WERI-Rb-1 (cell line): ENCODE measurements around the gene SHCBP1L.
A peak's percentile ranks its signal among the peaks of the same experiment; 100 is the strongest.

Experiments used
- DNase-seq: peaks from one replicate; pipeline ENCODE4 v3.0.0-alpha.2; 2020
- H3K27ac ChIP-seq: fragments of 250-450 bp; sonication (Bioruptor Pico); 2 replicates; pipeline ENCODE4 v1.5.1; 2020; ENCODE audit warnings: mild to moderate bottlenecking, moderate library complexity
- H3K27me3 ChIP-seq: fragments of 250-450 bp; sonication (Bioruptor Pico); 2 replicates; pipeline ENCODE4 v1.5.1; 2021; ENCODE audit warnings: mild to moderate bottlenecking, low read depth, moderate library complexity; ENCODE audit not compliant: insufficient read depth, severe bottlenecking
- H3K36me3 ChIP-seq: fragments of 250-450 bp; sonication (Bioruptor Pico); 2 replicates; pipeline ENCODE4 v1.5.1; 2020; ENCODE audit warnings: mild to moderate bottlenecking, moderate library complexity
- H3K4me3 ChIP-seq: 2 replicates; pipeline ENCODE4 v1.5.1; 2011; ENCODE audit warnings: low read depth, mild to moderate bottlenecking, control low read depth, low read length
- H3K9me3 ChIP-seq: fragments of 250-450 bp; sonication (Bioruptor Pico); 2 replicates; pipeline ENCODE4 v1.5.1; 2021; ENCODE audit warnings: mild to moderate bottlenecking, moderate library complexity; ENCODE audit not compliant: severe bottlenecking
- TF ChIP-seq, protein P1 (sequence below): IDR thresholded peaks from 2 replicates; pipeline ENCODE4 v1.5.1; 2011; ENCODE audit warnings: low read depth, mild to moderate bottlenecking, control low read depth, inconsistent platforms, low read length

The SHCBP1L gene

DNA sequence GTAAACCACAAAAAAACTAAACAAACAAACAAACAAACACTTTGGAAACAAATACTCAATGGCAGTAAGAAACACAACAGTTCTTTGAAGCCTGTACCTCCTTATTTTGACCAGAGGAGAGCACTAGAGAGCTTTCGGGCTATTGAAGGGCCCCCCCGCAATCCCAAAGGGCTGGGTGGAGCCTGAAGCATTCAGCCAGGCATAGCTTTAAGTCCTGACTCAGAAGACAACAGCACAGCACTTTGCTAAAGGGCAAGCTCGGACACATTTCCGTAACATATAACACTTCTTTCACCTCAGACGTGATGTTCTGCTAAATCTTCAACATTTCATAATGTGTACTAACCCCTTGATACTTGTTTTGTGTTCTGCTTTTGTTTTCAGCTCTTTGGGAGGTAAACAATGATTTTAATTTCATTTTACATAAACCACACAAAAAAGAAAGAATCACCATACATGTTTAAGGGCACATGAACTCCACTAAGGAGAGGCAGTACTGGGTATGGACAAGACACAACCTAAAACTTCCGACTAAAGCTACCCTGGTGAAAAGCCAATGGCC lies 9.7 kb upstream of the SHCBP1L start:
- no peaks in the 10 kb centered on the region for H3K9me3 ChIP-seq
- TF ChIP-seq, protein P1, sequence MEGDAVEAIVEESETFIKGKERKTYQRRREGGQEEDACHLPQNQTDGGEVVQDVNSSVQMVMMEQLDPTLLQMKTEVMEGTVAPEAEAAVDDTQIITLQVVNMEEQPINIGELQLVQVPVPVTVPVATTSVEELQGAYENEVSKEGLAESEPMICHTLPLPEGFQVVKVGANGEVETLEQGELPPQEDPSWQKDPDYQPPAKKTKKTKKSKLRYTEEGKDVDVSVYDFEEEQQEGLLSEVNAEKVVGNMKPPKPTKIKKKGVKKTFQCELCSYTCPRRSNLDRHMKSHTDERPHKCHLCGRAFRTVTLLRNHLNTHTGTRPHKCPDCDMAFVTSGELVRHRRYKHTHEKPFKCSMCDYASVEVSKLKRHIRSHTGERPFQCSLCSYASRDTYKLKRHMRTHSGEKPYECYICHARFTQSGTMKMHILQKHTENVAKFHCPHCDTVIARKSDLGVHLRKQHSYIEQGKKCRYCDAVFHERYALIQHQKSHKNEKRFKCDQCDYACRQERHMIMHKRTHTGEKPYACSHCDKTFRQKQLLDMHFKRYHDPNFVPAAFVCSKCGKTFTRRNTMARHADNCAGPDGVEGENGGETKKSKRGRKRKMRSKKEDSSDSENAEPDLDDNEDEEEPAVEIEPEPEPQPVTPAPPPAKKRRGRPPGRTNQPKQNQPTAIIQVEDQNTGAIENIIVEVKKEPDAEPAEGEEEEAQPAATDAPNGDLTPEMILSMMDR, result peak; percentile 57
- H3K36me3 ChIP-seq, result no peaks in the 10 kb centered on the region
- peak overlapping the region; percentile 3; the same call in 1 of the 2 replicates for H3K27ac ChIP-seq
- no peaks in the 10 kb centered on the region for H3K27me3 ChIP-seq
- DNase-seq, result peak; percentile 51
- H3K4me3 ChIP-seq, result peak overlapping the region; percentile 16; the same call in 1 of the 2 replicates

DNA sequence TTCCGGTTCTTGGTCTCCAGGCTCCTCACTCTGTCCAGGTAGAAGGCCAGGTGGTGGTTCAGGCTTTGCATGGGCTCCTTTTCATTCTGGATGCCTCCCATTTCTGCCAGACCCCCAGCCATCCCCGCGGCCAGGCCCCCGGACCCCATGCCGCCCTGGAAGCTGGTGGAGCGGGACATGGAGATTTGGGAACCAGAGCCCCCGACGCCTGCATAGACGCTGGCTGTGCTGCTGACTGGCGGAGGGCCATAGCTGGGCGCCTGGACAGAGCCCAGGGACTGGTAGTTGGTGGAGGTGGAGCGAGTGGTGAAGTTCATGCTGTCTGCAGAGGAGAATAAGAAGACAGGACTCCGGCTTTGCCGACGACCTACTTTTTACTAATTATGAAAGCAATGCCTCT lies 7.1 kb upstream of the SHCBP1L start:
- Histone ChIP-seq H3K9me3 (no peaks in the 10 kb centered on the region), H3K27me3 (no peaks in the 10 kb centered on the region), H3K36me3 (no peaks in the 10 kb centered on the region), H3K4me3 (no peak overlapping the region), H3K27ac (no peak overlapping the region)
- TF ChIP-seq, protein P1, result no peak
- DNase-seq, result no peak

DNA sequence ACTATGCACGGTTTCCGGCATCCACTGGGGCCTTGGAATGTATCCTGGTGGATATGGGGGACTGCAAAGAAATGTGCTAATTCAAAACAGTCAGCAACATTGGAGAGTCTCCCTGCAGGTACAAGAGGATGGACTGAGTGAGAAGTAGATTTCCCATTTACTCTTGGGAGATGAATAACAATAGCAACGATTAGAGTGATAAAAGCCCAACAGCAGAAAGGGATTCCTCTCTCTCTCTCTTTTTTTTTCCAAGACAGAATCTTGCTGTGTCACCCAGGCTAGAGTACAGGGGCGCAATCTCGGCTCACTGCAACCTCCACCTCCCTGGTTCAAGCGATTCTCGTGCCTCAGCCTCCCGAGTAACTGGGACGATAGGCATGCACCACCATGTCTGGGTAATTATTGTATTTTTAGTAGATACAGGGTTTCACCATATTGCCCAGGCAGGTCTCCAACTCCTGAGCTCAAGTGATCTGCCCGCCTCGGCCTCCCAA lies 5.0 kb upstream of the SHCBP1L start:
- Histone ChIP-seq H3K4me3 (no peak overlapping the region), H3K27ac (no peak overlapping the region), H3K9me3 (no peaks in the 10 kb centered on the region), H3K36me3 (no peaks in the 10 kb centered on the region), H3K27me3 (no peaks in the 10 kb centered on the region)
- TF ChIP-seq, protein P1, result no peak
- no peak for DNase-seq

DNA sequence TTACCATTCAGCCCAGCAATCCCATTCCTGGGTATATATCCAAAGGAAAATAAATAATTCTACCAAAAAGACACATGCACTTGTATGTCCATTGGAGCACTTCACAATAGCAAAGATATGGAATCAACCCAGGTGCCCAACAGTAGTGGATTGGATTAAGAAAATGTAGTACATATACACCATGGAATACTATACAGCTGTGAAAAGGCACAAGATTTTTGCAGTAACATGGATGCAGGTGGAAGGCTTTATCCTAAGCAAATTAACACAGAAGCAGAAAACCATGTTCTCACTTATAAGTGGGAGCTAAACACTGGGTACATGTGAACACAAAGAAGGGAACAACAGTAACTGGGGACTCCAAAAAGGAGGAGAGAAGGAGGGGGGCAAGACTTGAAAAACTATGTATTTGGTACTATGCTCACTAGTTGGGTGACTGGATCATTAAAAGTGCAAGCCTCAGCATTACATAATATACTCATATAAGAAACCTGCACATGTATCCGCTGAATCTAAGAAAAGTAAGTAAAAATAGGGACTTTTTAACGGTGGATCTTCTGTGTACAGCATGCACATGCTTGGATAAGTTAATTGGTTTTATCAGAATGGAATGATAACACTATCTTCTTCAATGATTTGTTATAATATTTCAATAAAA lies 3.9 kb upstream of the SHCBP1L start:
- Histone ChIP-seq H3K27ac (no peak overlapping the region), H3K9me3 (no peaks in the 10 kb centered on the region), H3K36me3 (no peaks in the 10 kb centered on the region), H3K4me3 (no peak overlapping the region), H3K27me3 (no peaks in the 10 kb centered on the region)
- TF ChIP-seq, protein P1, result no peak
- no peak for DNase-seq

DNA sequence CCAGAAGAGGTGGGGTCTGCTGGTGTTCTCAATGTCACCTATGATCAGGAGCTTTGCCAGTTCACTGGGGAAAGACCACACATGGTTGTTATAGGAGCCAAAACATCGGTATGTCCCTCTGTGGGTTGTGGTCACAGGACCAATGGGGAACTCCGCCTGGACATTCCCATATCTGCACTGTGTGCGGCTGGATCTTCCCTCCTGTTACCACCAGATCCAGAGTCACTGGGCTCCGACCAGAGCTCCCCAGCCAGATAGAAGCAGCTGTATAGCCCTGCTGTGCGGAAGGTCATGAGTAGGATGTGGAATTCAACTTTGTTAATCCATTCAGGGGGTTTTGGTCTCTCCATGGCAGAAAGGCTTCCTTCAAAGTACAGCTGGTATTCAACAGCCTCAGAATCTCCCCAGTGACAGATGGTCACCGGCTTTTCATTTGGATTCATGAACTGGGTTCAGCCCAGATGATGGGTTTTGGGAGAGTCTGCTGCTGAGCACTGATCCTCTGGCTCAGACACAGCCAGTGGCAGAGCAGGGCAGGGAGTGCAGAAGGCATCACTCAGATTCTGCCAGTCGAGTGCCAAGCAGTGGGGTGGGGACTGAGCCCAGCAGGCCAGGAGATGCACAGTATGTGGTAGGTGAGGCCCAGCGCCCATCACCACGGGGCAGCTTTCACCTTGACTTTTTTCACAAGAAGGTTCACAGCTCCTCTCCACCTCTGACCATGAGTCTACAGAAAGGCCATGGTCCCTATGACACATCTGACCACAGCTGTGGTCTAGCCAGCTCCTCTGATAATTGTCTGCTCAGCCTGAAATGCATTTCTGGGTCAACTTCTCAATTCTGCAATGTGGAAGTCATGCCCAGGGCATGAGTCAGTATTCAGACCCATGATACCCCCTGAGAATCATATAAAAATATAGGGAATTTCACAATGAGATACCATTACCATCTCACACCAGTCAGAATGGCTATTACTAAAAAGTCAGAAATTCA lies 2.9 kb upstream of the SHCBP1L start:
- Histone ChIP-seq H3K36me3 (no peaks in the 10 kb centered on the region), H3K9me3 (no peaks in the 10 kb centered on the region), H3K27me3 (no peaks in the 10 kb centered on the region), H3K4me3 (no peak overlapping the region), H3K27ac (no peak overlapping the region)
- TF ChIP-seq, protein P1, result no peak
- DNase-seq, result peak; percentile 59
